Measurements from ENCODE around the gene SLC37A3. TPM values are rescaled to one million over a fixed set of nuclear protein-coding genes. Genes with fewer than 3 reads are reported as not detected.

Gene SLC37A3
- total RNA-seq, 2 experiments from 2014 or later, result 8.0 to 10.0 TPM

DNA sequence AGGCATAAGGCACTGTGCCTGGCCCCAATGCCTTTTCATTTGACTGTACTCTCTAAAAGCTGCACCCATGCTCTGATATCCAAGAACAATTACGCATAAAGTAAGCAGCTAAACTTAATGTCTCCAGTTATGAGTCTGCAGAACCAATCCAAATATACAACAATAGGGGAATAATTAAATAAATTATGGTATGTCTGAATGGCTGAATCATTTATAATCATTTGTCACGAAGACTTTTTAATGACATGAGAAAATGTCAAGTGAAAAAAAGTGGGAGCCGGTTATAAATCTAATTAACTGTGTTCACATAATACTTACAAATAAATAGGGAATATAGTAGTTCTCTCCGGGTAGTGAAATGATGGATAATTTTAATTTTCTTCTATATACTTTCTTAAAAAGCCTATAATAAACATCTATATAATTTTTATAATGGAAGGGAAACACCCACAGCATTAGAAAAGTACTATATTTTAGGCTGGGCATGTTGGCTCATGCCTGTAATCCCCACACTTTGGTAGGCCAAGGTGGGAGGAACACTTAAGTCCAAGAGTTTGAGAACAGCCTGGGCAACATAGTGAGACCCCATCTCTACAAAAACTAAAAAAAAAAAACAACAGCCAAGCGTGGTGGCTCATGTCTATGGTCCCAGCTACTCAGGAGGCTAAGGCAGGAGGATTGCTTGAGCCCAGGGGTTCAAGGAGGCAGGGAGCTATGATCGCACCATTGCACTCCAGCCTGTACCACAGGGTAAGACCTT lies 14.2 kb downstream of the SLC37A3 start:
- no peak overlapping the region for H3K4me3 ChIP-seq (ENCODE audit: low read depth, low read length, poor library complexity, severe bottlenecking)
- H3K27ac ChIP-seq (ENCODE audit: low read depth, low read length, poor library complexity, severe bottlenecking), result no peak overlapping the region
- no peaks in the 10 kb centered on the region for H3K4me1 ChIP-seq (ENCODE audit: insufficient read depth, low read length, poor library complexity, severe bottlenecking)
- no peak for DNase-seq (ENCODE audit: low spot score)
- H3K4me2 ChIP-seq (ENCODE audit: low read length), result no peak overlapping the region
- no TSS peak for BruUV-seq (replicated peaks)
- no peaks in the 10 kb centered on the region for H3K9me3 ChIP-seq (ENCODE audit: low read length)
- no peaks in the 10 kb centered on the region for H3K79me2 ChIP-seq (ENCODE audit: insufficient read depth, low read depth, low read length)
- H3K9me2 ChIP-seq (ENCODE audit: insufficient read depth, low read length), result no peaks in the 10 kb centered on the region
- POLR2A ChIA-PET, result interaction anchor here (0.6 to 0.7 kb wide), 2 partner anchors 34 to 46 kb away, joined by 3 read pairs; no protein-coding TSS in a partner anchor
- no peaks in the 10 kb centered on the region for H3K36me3 ChIP-seq (ENCODE audit: insufficient read depth, low read length)
- intact Hi-C loops (cut with micrococcal nuclease; ENCODE audit: unreplicated experiment), result no loop called here
- CTCF ChIA-PET (ENCODE audit: unreplicated experiment), result interaction anchor here (0.6 kb wide), 1 partner anchor 17 kb away, joined by 3 read pairs; no protein-coding TSS in a partner anchor
- no peak overlapping the region for H2AFZ ChIP-seq (ENCODE audit: low read length)
- no peaks in the 10 kb centered on the region; the same call in 1 of the 2 replicates for H4K20me1 ChIP-seq (ENCODE audit: insufficient read depth, low read length)
- TF ChIP-seq EZH2phosphoT487 (IDR thresholded peaks at IDR 0.05; ENCODE audit: borderline replicate concordance, low read depth, low read length), result no peak
- TF ChIP-seq, protein P1, sequence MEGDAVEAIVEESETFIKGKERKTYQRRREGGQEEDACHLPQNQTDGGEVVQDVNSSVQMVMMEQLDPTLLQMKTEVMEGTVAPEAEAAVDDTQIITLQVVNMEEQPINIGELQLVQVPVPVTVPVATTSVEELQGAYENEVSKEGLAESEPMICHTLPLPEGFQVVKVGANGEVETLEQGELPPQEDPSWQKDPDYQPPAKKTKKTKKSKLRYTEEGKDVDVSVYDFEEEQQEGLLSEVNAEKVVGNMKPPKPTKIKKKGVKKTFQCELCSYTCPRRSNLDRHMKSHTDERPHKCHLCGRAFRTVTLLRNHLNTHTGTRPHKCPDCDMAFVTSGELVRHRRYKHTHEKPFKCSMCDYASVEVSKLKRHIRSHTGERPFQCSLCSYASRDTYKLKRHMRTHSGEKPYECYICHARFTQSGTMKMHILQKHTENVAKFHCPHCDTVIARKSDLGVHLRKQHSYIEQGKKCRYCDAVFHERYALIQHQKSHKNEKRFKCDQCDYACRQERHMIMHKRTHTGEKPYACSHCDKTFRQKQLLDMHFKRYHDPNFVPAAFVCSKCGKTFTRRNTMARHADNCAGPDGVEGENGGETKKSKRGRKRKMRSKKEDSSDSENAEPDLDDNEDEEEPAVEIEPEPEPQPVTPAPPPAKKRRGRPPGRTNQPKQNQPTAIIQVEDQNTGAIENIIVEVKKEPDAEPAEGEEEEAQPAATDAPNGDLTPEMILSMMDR (conservative IDR thresholded peaks at IDR 0.05; ENCODE audit: low read length), result no peak

DNA sequence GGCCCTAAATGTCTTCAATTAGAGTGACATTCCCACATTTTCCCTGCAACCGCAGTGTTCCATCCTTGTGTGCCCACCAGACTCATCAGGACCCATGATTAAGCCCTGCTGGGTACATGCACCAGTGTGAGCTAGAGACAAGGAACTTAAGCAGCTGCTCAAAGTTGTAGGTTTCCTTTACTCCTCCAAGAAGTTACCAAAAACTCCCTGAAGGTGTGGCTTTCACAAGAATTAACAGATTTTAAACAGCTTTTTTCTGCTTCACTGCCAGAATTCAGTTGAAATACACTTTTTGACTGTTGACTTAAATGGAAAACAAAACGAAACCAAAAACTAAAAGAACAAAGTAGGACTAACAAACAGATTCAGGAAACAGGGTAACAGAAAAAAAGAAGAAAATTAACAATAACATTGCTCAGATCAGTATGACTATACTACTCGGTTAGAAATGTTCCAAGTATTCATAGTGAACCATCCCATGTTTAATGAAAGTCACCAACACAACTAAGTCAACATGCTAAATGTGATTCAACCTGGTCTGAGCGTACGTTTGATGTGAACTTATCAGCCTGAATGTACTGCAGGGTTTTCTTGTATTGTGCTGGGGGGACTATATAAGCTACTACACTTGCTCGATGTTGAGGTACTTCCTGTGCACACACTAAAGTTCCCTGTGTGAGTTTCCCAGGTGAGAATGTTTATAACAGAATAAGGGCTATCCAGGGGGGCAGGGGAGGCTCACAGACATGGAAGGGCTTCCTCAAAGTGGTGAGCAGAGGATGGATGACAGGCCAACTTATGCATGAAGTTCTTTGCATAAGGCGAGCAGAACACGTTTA lies 22.2 kb downstream of the SLC37A3 start:
- H3K9me3 ChIP-seq (ENCODE audit: low read length), result no peaks in the 10 kb centered on the region
- H3K4me1 ChIP-seq (ENCODE audit: insufficient read depth, low read length, poor library complexity, severe bottlenecking), result no peaks in the 10 kb centered on the region
- intact Hi-C loops (cut with micrococcal nuclease; ENCODE audit: unreplicated experiment), result no loop called here
- no peaks in the 10 kb centered on the region for H4K20me1 ChIP-seq (ENCODE audit: insufficient read depth, low read length)
- DNase-seq (ENCODE audit: low spot score), result no peak
- no TSS peak for BruUV-seq (replicated peaks)
- H3K36me3 ChIP-seq (ENCODE audit: insufficient read depth, low read length), result peaks cover 3% of the 10 kb centered on the region; the same call in 1 of the 2 replicates
- no peak for TF ChIP-seq EZH2phosphoT487 (IDR thresholded peaks at IDR 0.05; ENCODE audit: borderline replicate concordance, low read depth, low read length)
- TF ChIP-seq, protein P1 (conservative IDR thresholded peaks at IDR 0.05; ENCODE audit: low read length), result no peak
- H3K4me3 ChIP-seq (ENCODE audit: low read depth, low read length, poor library complexity, severe bottlenecking), result no peak overlapping the region
- H3K4me2 ChIP-seq (ENCODE audit: low read length), result no peak overlapping the region
- no peak overlapping the region for H2AFZ ChIP-seq (ENCODE audit: low read length)
- H3K27ac ChIP-seq (ENCODE audit: low read depth, low read length, poor library complexity, severe bottlenecking), result no peak overlapping the region
- POLR2A ChIA-PET, result interaction anchor here (0.6 to 1.2 kb wide), 6 partner anchors 10 to 1835 kb away, joined by 3 to 5 read pairs (median 4); no protein-coding TSS in a partner anchor
- CTCF ChIA-PET (ENCODE audit: unreplicated experiment), result no interaction called here
- no peaks in the 10 kb centered on the region for H3K79me2 ChIP-seq (ENCODE audit: insufficient read depth, low read depth, low read length)
- H3K9me2 ChIP-seq (ENCODE audit: insufficient read depth, low read length), result no peaks in the 10 kb centered on the region
